K562 (cell line): ENCODE measurements around the gene SFXN3. TPM values are rescaled to one million over a fixed set of nuclear protein-coding genes. Genes with fewer than 3 reads are reported as not detected.

ENCODE experiments used
- ATAC-seq: fragments of 200-7000 bp; cut with Tn5 transposase; 3 replicates; pipeline ENCODE4 v1.9.1; 2020; ENCODE audit warnings: moderate library complexity
- BruUV-seq: library from RNA; stranded (reverse); fragments of 400-500 nt; replicated peaks from 2 replicates; lab custom pipeline; 2021; lab: Mats Ljungman, UMichigan
- CTCF ChIA-PET: fragments of 300-600 bp; formaldehyde crosslinking; extraction: SDS; loops from one replicate; lab custom pipeline; 2021; ENCODE audit warnings: low intra/inter-chr PET ratio; lab: Yijun Ruan, JAX
- POLR2A ChIA-PET: fragments of 300-600, 350-650 bp; sonication (Branson Sonifier 250); formaldehyde crosslinking; extraction: SDS; loops from one replicate; lab custom pipeline; 2021; ENCODE audit warnings: antibody characterized with exemption, inconsistent platforms; lab: Yijun Ruan, JAX
- DNase-seq, 4 experiments: peaks; one replicate each; pipeline versions ENCODE4 v3.0.0 to v3.0.0-alpha.2; 2011 to 2018; ENCODE audit warnings: low spot score in 3 of 4, mixed read lengths in 3 of 4; ENCODE audit errors: extremely low read depth in 1 of 4
- FAIRE-seq: peaks from 2 replicates; lab custom pipeline; 2011; peaks lifted over from hg19 to GRCh38; lab: Jason Lieb, UNC
- H2AFZ ChIP-seq: 2 replicates; pipeline ENCODE4 v1.6.0; 2011; ENCODE audit warnings: low read depth, low read length, control low read depth, inconsistent platforms
- H3K27ac ChIP-seq: fragments of 200-600 bp; 3 replicates; pipeline ENCODE4 v1.8.0; 2011; ENCODE audit warnings: low read depth, mild to moderate bottlenecking, control low read depth, inconsistent platforms, low read length, moderate library complexity, mixed read lengths; ENCODE audit errors: extremely low read depth
- H3K27me3 ChIP-seq, 2 experiments: fragments of 300-600 bp in 1 of 2; 2 replicates in 1 of 2; 3 replicates in 1 of 2; pipeline versions ENCODE4 v1.6.0 to v1.8.0; 2011; ENCODE audit warnings: inconsistent platforms in 2 of 2, low read length in 2 of 2, mild to moderate bottlenecking in 1 of 2, mixed read lengths in 1 of 2, moderate library complexity in 1 of 2; ENCODE audit not compliant: control insufficient read depth in 2 of 2, insufficient read depth in 2 of 2
- H3K36me3 ChIP-seq: fragments of 300-600 bp; 3 replicates; pipeline ENCODE4 v1.8.0; 2011; ENCODE audit warnings: mild to moderate bottlenecking, low read length, inconsistent platforms; ENCODE audit not compliant: control insufficient read depth, insufficient read depth
- H3K4me1 ChIP-seq, 2 experiments: fragments of 200-600 bp in 1 of 2; replicated peaks in 1 of 2; 2 replicates in 1 of 2; 3 replicates in 1 of 2; pipeline versions ENCODE4 v1.5.1 to v1.8.0; 2011; ENCODE audit warnings: inconsistent platforms in 2 of 2, low read length in 2 of 2, mild to moderate bottlenecking in 1 of 2, mixed read lengths in 1 of 2, moderate library complexity in 1 of 2; ENCODE audit not compliant: control insufficient read depth in 2 of 2, insufficient read depth in 2 of 2
- H3K4me2 ChIP-seq: 2 replicates; pipeline ENCODE4 v1.6.1; 2011; ENCODE audit warnings: low read length, control low read depth, inconsistent platforms, mixed read lengths; ENCODE audit not compliant: insufficient read depth
- H3K4me3 ChIP-seq: fragments of 200-600 bp; sonication (generic), shearing (Covaris generic); 2 replicates; pipeline ENCODE4 v1.5.1; 2016; ENCODE audit warnings: control low read depth, inconsistent platforms
- H3K79me2 ChIP-seq: fragments of 200-600 bp; 3 replicates; pipeline ENCODE4 v1.8.0; 2011; ENCODE audit warnings: low read length, inconsistent platforms; ENCODE audit not compliant: control insufficient read depth, insufficient read depth
- H3K9ac ChIP-seq, 2 experiments: 2 replicates each; pipeline versions ENCODE4 v1.6.0 to v1.6.1; 2011; ENCODE audit warnings: low read depth in 2 of 2, low read length in 2 of 2, control low read depth in 1 of 2, inconsistent platforms in 1 of 2, mild to moderate bottlenecking in 1 of 2, mixed read lengths in 1 of 2; ENCODE audit not compliant: insufficient read depth in 1 of 2
- H3K9me1 ChIP-seq: one replicate; pipeline ENCODE4 v1.6.0; 2011; ENCODE audit warnings: inconsistent platforms, mild to moderate bottlenecking, low read length, moderate library complexity; ENCODE audit not compliant: control insufficient read depth, insufficient read depth
- H3K9me3 ChIP-seq: replicated peaks from 2 replicates; pipeline ENCODE4 v1.5.1; 2011; ENCODE audit warnings: low read depth, low read length, inconsistent platforms; ENCODE audit not compliant: control insufficient read depth, insufficient read depth
- H4K20me1 ChIP-seq: replicated peaks from 2 replicates; pipeline ENCODE4 v1.6.1; 2011; ENCODE audit warnings: low read length, inconsistent platforms, mixed read lengths; ENCODE audit not compliant: control insufficient read depth, insufficient read depth
- COPS2 ChIP-seq: fragments of 450-650 bp; conservative IDR thresholded peaks from 2 replicates; pipeline ENCODE4 v1.6.1; 2016; ENCODE audit warnings: mild to moderate bottlenecking, moderate library complexity
- SNRNP70 ChIP-seq: fragments of 200-400 bp; formaldehyde crosslinking; optimal IDR thresholded peaks from 2 replicates; pipeline ENCODE3; 2017; ENCODE audit warnings: low read depth, low read length
- ZKSCAN1 ChIP-seq: fragments of 150-350 bp; IDR thresholded peaks from 2 replicates; pipeline ENCODE4 v1.6.1; 2016; ENCODE audit warnings: low read depth, low read length
- WGBS: fragments of 100-300 bp; shearing (Covaris generic); methylation state at CpG from one replicate; pipeline ENCODE4 v1.1.6; 2016; ENCODE audit warnings: low coverage, mixed read lengths; ENCODE audit not compliant: insufficient coverage; ENCODE audit errors: missing lambda C conversion rate; 5-methylcytosine and 5-hydroxymethylcytosine counted together
- in situ Hi-C: fragments of 300-500 bp; cut with MboI; formaldehyde crosslinking; loops from 4 replicates; pipeline ENCODE4 v1.15.0; 2018; ENCODE audit warnings: inconsistent platforms, mixed read lengths
- intact Hi-C: fragments of 100-400 bp; cut with micrococcal nuclease; formaldehyde crosslinking; loops from 2 replicates; pipeline ENCODE4 v1.14.2; 2022
- polyA plus RNA-seq, 8 experiments: library from polyadenylated mRNA; depleted of rRNA in 4 of 8; stranded (reverse) in 5 of 8; unstranded in 3 of 8; fragments of >200 nt; fragmentation: Nextera tagmentation in 2 of 8; fragmentation: Illumina TruSeq in 1 of 8; extraction: Ambion mirVana in 2 of 8; extraction: Trizol in 1 of 8; gene quantifications; 2 replicates each; pipeline versions ENCODE4 v1.2.1 to v1.2.3, GENCODE V29; 2011 to 2014; ENCODE audit warnings: inconsistent platforms in 1 of 8, missing spikeins in 1 of 8
- total RNA-seq, 7 experiments: library from RNA; depleted of rRNA in 6 of 7; stranded (reverse); fragments of >200 nt in 6 of 7; fragmentation: Illumina TruSeq in 2 of 7; extraction: Trizol in 2 of 7; gene quantifications; 2 replicates each; pipeline versions ENCODE4 v1.2.1 to v1.2.3, GENCODE V29; 2011 to 2021; ENCODE audit warnings: low replicate concordance in 1 of 7
- TF ChIP-seq, protein P1 (sequence below), 2 experiments: IDR thresholded peaks; 2 replicates each; pipeline ENCODE4 v1.6.1; 2011; ENCODE audit warnings: borderline replicate concordance in 1 of 2, control low read depth in 1 of 2, low read depth in 1 of 2, low read length in 1 of 2, mild to moderate bottlenecking in 1 of 2, mixed read lengths in 1 of 2, moderate library complexity in 1 of 2; ENCODE audit not compliant: insufficient read depth in 1 of 2, insufficient read length in 1 of 2, poor library complexity in 1 of 2, severe bottlenecking in 1 of 2; ENCODE audit errors: extremely low read depth in 1 of 2
- TF ChIP-seq, protein P2 (sequence below): fragments of 450-650 bp; IDR thresholded peaks from 2 replicates; pipeline ENCODE4 v1.6.1; 2017; ENCODE audit warnings: antibody characterized with exemption, mild to moderate bottlenecking

The SFXN3 gene
- total and polyA plus RNA-seq, 9 of the 15 experiments (the other 6 are each of a cell fraction or from before 2014, with no cell fraction given), result 0.24 to 4.6 (median 0.86) TPM

DNA sequence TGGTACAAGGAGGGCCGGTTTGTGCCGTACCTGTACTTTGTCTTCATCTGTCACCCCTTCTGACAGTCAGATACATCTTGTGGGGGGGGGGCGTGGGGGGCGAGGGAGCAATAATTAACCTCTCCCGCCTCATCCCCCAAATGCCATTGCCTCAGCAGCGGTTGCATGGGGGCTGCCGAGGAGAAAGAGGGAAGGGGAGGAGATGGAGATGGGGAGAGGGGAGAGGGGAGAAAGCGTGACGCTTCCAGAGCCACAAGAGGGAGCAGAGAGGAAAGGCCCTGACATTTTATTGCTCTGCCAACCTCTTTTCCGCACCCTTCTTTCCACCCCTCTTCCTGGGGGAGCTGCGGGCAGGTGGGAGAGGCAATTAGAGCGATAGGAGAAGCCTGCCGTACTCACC lies 42.6 kb downstream of the SFXN3 start:
- intact Hi-C loops (no loop called here), in situ Hi-C loops (no loop called here)
- H2AFZ ChIP-seq, result no peak overlapping the region
- ATAC-seq, result no peak
- H3K4me2 ChIP-seq, result no peak overlapping the region
- H3K9me3 ChIP-seq, result no peaks in the 10 kb centered on the region
- peaks cover 0 to 7% of the 10 kb centered on the region in 2 experiments; a peak in 3 of 5 replicates for H3K27me3 ChIP-seq
- no peaks in the 10 kb centered on the region for H4K20me1 ChIP-seq
- no peaks in the 10 kb centered on the region for H3K79me2 ChIP-seq
- no peak overlapping the region for H3K27ac ChIP-seq
- no peaks in the 10 kb centered on the region for H3K9me1 ChIP-seq
- no peak for TF ChIP-seq ZKSCAN1
- TF ChIP-seq, protein P1, sequence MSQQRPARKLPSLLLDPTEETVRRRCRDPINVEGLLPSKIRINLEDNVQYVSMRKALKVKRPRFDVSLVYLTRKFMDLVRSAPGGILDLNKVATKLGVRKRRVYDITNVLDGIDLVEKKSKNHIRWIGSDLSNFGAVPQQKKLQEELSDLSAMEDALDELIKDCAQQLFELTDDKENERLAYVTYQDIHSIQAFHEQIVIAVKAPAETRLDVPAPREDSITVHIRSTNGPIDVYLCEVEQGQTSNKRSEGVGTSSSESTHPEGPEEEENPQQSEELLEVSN (IDR thresholded peaks at IDR 0.05; ENCODE audit: borderline replicate concordance in 1 of 2, extremely low read depth in 1 of 2, insufficient read depth in 1 of 2, insufficient read length in 1 of 2, low read depth in 1 of 2, low read length in 1 of 2, poor library complexity in 1 of 2, severe bottlenecking in 1 of 2), result no peak
- no peak for TF ChIP-seq COPS2
- TF ChIP-seq, protein P2, sequence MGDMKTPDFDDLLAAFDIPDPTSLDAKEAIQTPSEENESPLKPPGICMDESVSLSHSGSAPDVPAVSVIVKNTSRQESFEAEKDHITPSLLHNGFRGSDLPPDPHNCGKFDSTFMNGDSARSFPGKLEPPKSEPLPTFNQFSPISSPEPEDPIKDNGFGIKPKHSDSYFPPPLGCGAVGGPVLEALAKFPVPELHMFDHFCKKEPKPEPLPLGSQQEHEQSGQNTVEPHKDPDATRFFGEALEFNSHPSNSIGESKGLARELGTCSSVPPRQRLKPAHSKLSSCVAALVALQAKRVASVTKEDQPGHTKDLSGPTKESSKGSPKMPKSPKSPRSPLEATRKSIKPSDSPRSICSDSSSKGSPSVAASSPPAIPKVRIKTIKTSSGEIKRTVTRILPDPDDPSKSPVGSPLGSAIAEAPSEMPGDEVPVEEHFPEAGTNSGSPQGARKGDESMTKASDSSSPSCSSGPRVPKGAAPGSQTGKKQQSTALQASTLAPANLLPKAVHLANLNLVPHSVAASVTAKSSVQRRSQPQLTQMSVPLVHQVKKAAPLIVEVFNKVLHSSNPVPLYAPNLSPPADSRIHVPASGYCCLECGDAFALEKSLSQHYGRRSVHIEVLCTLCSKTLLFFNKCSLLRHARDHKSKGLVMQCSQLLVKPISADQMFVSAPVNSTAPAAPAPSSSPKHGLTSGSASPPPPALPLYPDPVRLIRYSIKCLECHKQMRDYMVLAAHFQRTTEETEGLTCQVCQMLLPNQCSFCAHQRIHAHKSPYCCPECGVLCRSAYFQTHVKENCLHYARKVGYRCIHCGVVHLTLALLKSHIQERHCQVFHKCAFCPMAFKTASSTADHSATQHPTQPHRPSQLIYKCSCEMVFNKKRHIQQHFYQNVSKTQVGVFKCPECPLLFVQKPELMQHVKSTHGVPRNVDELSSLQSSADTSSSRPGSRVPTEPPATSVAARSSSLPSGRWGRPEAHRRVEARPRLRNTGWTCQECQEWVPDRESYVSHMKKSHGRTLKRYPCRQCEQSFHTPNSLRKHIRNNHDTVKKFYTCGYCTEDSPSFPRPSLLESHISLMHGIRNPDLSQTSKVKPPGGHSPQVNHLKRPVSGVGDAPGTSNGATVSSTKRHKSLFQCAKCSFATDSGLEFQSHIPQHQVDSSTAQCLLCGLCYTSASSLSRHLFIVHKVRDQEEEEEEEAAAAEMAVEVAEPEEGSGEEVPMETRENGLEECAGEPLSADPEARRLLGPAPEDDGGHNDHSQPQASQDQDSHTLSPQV, result no peak
- no peak for TF ChIP-seq SNRNP70
- H3K4me3 ChIP-seq, result no peak overlapping the region
- ChIA-PET CTCF (no interaction called here), POLR2A (no interaction called here)
- no TSS peak for BruUV-seq
- no peak for FAIRE-seq
- H3K36me3 ChIP-seq, result no peaks in the 10 kb centered on the region
- 0% methylated on average over 5 of the region's 13 CpGs for WGBS
- H3K9ac ChIP-seq, result no peak overlapping the region
- peaks cover 17 to 21% of the 10 kb centered on the region in 2 experiments for H3K4me1 ChIP-seq
- no peak for DNase-seq
